ENCODE measurements around the gene ST3GAL6.

The ST3GAL6 gene

DNA sequence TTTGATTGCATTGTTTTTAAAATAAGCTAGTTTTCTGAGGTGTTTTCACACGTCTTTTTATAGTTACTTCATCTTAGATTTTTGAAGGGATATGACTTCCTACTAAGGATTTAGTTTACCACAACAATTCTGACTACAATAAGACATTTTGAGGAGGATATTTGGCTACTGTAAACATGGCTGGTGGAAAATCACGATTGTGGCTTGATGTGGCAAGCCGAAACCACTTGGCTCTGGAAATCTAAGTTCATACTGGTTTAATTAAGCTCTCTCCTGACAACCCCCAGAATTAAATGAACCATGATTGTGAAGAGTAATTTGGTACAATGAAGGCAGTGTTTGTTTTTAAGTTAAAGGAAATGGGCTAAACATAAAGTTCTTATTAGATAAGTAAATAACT is 30.8 kb downstream of the ST3GAL6 start:
- Histone ChIP-seq H4K20me1 (ENCODE audit: insufficient read depth, low read length) (no peaks in the 10 kb centered on the region), H3F3A (ENCODE audit: insufficient read depth, low read length) (no peaks in the 10 kb centered on the region), H3K9me2 (ENCODE audit: low read depth, low read length) (no peaks in the 10 kb centered on the region), H2AFZ (ENCODE audit: low read length) (no peak overlapping the region), H3K79me2 (ENCODE audit: insufficient read depth, low read length) (no peaks in the 10 kb centered on the region), H3K27me3 (ENCODE audit: insufficient read depth, low read length) (no peaks in the 10 kb centered on the region), H3K27ac (ENCODE audit: low read depth, low read length, poor library complexity, severe bottlenecking) (no peak overlapping the region), H3K4me1 (ENCODE audit: insufficient read depth, low read length, severe bottlenecking) (no peaks in the 10 kb centered on the region), H3K4me2 (ENCODE audit: low read length) (no peak overlapping the region), H3K9ac (ENCODE audit: low read length) (no peak overlapping the region), H3K4me3 (ENCODE audit: low read depth, low read length, poor library complexity, severe bottlenecking) (no peak overlapping the region), H3K36me3 (ENCODE audit: insufficient read depth, low read length) (no peaks in the 10 kb centered on the region), H3K9me3 (ENCODE audit: low read length) (no peaks in the 10 kb centered on the region)
- TF ChIP-seq EZH2 (IDR thresholded peaks at IDR 0.05; ENCODE audit: borderline replicate concordance, low read length) = no peak
- TF ChIP-seq, protein P1, sequence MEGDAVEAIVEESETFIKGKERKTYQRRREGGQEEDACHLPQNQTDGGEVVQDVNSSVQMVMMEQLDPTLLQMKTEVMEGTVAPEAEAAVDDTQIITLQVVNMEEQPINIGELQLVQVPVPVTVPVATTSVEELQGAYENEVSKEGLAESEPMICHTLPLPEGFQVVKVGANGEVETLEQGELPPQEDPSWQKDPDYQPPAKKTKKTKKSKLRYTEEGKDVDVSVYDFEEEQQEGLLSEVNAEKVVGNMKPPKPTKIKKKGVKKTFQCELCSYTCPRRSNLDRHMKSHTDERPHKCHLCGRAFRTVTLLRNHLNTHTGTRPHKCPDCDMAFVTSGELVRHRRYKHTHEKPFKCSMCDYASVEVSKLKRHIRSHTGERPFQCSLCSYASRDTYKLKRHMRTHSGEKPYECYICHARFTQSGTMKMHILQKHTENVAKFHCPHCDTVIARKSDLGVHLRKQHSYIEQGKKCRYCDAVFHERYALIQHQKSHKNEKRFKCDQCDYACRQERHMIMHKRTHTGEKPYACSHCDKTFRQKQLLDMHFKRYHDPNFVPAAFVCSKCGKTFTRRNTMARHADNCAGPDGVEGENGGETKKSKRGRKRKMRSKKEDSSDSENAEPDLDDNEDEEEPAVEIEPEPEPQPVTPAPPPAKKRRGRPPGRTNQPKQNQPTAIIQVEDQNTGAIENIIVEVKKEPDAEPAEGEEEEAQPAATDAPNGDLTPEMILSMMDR (IDR thresholded peaks at IDR 0.05; ENCODE audit: low read length) = no peak

DNA sequence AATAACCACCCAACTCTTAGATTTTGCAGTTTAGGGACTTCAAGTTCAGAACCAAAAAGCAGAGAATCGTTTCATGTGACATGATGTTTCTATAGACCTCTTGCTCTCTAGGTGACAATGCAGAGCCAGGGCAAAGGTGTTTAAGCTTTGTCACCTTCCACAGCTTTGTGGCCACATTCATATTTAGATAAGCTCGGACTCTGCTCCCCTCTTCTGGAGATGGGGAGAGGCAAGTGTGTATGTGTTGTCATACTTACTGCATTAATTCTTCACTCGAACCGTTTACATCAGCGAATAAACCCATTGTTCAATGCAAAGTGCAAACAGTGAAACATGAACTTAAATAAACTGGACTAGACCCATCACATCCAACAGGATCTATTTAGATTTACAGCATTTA is 33.2 kb downstream of the ST3GAL6 start:
- Histone ChIP-seq H3K4me3 (ENCODE audit: low read depth, low read length, poor library complexity, severe bottlenecking) (no peak overlapping the region), H3K79me2 (ENCODE audit: insufficient read depth, low read length) (no peaks in the 10 kb centered on the region), H3K27me3 (ENCODE audit: insufficient read depth, low read length) (no peaks in the 10 kb centered on the region), H2AFZ (ENCODE audit: low read length) (no peak overlapping the region), H3K9me2 (ENCODE audit: low read depth, low read length) (no peaks in the 10 kb centered on the region), H3K27ac (ENCODE audit: low read depth, low read length, poor library complexity, severe bottlenecking) (no peak overlapping the region), H3K9ac (ENCODE audit: low read length) (no peak overlapping the region), H3F3A (ENCODE audit: insufficient read depth, low read length) (no peaks in the 10 kb centered on the region), H3K4me1 (ENCODE audit: insufficient read depth, low read length, severe bottlenecking) (no peaks in the 10 kb centered on the region), H3K9me3 (ENCODE audit: low read length) (no peaks in the 10 kb centered on the region), H3K36me3 (ENCODE audit: insufficient read depth, low read length) (no peaks in the 10 kb centered on the region), H4K20me1 (ENCODE audit: insufficient read depth, low read length) (no peaks in the 10 kb centered on the region), H3K4me2 (ENCODE audit: low read length) (no peak overlapping the region)
- TF ChIP-seq, protein P1 (IDR thresholded peaks at IDR 0.05; ENCODE audit: low read length) = no peak
- no peak for TF ChIP-seq EZH2 (IDR thresholded peaks at IDR 0.05; ENCODE audit: borderline replicate concordance, low read length)

DNA sequence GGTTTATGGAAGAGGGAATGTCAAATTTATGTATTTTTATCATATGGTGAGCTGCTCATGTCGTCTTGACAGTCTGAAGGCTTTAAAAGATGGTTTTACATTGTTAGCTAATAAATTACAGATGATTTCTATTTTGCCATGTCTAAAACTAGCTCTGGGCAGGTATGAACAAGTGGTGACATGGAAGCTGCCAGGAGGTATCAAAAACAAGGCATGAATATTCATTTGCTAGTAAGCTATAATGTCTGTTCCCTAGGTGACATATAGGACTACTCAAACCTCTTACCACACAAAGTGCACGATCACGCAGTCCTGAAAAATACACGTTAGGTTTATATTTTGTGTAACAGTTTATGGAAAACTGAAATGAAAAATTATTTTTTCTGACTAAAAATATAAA is 34.8 kb downstream of the ST3GAL6 start:
- Histone ChIP-seq H3K27me3 (ENCODE audit: insufficient read depth, low read length) (no peaks in the 10 kb centered on the region), H3K9ac (ENCODE audit: low read length) (no peak overlapping the region)
- no peak for TF ChIP-seq EZH2 (IDR thresholded peaks at IDR 0.05; ENCODE audit: borderline replicate concordance, low read length)
- TF ChIP-seq, protein P1 (IDR thresholded peaks at IDR 0.05; ENCODE audit: low read length) = no peak

More for the DNA sequence above, 34.8 kb downstream of the ST3GAL6 start:
- Histone ChIP-seq H4K20me1 (ENCODE audit: insufficient read depth, low read length) (no peaks in the 10 kb centered on the region), H2AFZ (ENCODE audit: low read length) (no peak overlapping the region), H3K4me2 (ENCODE audit: low read length) (no peak overlapping the region), H3F3A (ENCODE audit: insufficient read depth, low read length) (no peaks in the 10 kb centered on the region), H3K4me1 (ENCODE audit: insufficient read depth, low read length, severe bottlenecking) (no peaks in the 10 kb centered on the region), H3K9me3 (ENCODE audit: low read length) (no peaks in the 10 kb centered on the region), H3K27ac (ENCODE audit: low read depth, low read length, poor library complexity, severe bottlenecking) (no peak overlapping the region), H3K79me2 (ENCODE audit: insufficient read depth, low read length) (no peaks in the 10 kb centered on the region), H3K36me3 (ENCODE audit: insufficient read depth, low read length) (no peaks in the 10 kb centered on the region), H3K9me2 (ENCODE audit: low read depth, low read length) (no peaks in the 10 kb centered on the region), H3K4me3 (ENCODE audit: low read depth, low read length, poor library complexity, severe bottlenecking) (no peak overlapping the region)
